NCI-H524 (cell line): ENCODE data around the gene PTHLH.
A peak's percentile ranks its signal among the peaks of the same experiment; 100 is the strongest.

ENCODE experiments used
- DNase-seq, 2 experiments: peaks; one replicate each; lab custom pipeline; 2025; lab: John Stamatoyannopoulos, UW

PTHLH gene

DNA sequence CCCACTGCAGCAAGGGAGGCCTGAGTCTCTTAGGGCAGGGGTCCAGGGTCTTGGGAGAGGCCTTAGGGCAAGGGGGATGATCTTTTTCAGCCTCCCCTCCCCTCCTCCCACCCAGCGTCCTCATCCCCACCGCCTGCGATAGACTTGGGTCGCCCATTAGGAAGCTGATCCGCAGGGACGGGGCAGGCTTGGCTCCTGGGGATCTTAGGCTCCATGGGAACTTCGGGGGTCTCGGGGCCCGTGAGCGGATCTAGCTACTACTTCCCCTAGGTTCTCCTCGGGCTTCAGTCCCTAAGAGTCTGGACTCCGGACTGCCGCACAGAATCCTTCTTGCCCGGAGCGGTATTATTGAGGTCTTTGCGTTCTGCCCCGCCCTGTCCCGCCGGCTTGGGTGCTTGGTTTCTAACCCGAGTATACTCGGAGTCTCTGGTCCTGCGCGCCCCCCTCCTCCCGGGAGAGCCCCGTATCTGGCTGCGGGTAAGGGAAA is 2.2 kb upstream of the PTHLH start:
- DNase-seq = no peak

DNA sequence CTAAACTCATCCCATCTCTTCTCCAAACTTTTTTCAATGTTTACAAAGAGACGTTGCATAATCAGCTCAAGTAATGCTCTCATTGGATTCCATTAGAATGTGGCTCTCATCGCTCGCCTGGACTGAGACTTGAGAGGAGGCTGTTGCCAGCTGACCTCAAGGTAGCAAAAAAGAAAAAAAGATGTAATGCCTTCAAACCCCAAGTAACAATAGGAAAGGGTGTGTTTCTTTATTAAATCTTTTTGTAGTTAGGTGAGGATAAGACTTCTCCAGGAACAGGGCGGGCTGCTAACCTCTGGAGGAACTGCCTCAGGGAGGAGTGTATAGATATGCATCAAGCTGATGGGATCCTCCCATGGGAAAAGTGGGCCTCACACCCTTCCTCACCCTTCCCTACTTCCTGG is 956 bp upstream of the PTHLH start:
- DNase-seq = no peak

- DNase-seq = no peak
Observed at GRCh38 chr12:27971606-27972005, 927 bp downstream of the PTHLH start.

GRCh38 chr12:27971121-27971489 is 1.4 kb downstream of the PTHLH start:
- DNase-seq = no peak

GRCh38 chr12:27970401-27971120 is 2.0 kb downstream of the PTHLH start:
- peak in 1 of 2 experiments; percentile 52 for DNase-seq

DNA sequence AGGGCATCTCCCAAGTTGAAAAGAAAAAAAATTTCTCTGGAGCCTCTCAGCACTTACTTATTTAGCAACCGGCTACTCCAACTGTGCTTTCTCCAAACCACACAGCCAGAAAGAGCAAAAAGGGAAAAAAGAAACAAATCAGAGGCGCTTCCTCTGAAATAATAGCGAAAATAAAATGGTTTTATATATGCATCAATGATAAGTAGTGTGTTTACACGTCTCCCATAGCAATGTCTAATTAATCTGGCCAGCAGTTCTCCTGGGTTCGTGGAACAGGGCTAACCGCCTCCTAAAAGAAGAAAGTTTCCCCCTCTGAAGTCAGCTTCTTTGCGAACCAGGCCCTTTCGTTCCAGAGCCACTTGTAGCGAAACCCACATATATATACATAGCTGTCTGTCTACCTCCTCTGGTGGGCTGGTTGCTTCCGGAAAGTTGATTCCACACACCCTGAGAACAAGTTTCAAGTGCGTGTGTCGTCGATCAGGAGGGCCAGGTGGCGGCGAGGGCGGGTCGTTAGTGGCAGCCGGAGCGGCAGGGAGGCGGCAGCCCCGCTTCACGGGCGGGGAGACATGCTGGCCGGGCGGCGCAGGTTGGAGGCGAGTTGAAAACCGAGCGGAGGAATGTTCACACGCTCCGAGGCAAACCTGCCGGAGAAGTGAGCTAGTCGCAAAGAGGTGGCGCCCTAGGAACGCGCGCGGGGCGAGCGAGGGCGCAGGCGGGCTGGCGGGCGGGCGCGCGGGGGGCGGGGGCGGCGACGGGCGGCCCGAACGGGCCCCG is 2.7 kb downstream of the PTHLH start:
- peak; percentile 50 to 72 for DNase-seq

DNA sequence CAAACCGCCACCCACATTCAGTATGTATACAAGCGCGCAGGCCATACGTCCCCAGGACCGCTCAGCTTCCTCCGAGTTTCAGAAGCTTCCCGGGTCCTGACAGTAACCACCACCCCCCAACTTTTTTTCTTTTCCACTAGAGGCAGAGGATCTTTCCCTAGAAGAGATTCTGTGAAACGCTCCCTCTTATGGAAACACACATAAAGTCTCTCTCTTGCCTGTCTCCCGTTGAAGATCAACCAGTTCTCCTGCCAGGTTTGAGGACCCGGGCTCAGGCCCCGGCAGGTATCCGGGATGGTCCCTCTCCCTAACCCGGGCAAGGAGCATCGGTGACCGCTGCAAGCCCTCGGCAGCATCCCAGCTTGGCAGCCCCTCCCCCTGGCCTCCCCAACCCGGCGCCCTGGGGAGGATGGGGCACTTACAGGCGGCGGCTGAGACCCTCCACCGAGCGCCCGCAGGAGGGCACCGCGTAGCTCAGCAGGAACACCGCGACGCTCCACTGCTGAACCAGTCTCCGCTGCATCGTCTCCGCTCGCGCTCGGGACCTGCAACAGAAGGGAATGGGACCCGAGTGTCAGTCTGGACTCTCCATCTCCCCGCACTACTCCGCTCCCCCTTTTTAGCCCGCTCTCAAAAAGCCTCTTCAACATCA is 3.4 kb downstream of the PTHLH start:
- DNase-seq = peak; percentile 30 to 52

GRCh38 chr12:27967551-27968054 is 4.9 kb downstream of the PTHLH start:
- no peak for DNase-seq

GRCh38 chr12:27966870-27967269 is 5.7 kb downstream of the PTHLH start:
- no peak for DNase-seq

DNA sequence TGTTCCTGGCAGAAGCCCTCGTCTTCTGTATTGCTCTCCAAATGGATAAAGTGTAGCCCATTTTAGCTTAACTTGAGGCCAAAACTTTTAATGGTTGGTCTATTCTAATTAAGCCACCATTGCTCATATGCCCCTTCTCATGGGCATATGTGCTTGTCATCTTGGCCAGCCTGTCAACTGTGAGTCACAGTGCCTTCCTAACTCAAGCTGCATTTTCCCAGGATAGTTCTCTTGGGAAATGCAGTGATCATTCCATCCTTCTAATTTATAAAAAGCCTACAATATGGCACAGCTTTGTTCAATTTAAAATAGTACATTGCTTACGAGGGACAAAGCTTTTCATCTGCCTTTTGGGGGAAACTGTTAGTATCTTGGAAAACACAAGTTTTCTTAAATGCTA is 6.6 kb downstream of the PTHLH start:
- DNase-seq = no peak

DNA sequence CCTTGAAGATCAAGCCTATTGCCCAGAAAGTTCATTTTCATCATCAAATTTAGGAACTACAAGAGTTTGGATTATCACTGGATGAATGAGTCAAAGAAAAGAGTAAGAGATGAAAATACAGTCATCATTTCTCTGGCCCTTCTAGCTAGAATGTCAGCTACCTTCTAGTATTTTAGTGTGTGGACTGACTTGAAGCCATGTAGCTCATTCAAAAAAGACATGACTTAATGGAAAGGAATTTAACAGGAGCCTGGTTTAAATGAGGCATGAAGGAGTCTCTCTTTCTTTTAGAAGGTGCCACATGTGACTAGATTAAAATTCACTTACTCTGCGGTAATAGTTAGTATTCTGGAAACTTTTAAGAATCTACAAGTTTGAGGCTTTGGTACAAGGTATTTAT is 7.1 kb downstream of the PTHLH start:
- DNase-seq = no peak

DNA sequence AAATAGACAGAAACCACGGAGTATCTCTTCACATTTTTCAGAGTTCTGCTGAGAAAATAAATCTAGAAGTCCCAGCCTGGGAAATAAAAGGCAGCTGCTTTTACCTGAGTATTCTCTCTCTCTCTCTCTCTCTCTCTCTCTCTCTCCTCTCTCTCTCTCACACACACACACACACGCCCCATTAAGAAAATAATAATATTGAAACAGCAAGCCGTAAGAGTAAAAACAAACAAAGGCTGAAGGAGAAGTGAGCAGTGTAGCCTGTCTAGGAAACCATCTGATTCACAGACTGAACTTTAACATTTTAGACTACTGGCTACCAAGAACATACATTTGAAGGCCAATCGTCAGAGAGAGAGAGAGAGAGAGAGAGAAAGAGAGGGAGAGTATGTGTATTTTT is 8.4 kb downstream of the PTHLH start:
- no peak for DNase-seq

DNA sequence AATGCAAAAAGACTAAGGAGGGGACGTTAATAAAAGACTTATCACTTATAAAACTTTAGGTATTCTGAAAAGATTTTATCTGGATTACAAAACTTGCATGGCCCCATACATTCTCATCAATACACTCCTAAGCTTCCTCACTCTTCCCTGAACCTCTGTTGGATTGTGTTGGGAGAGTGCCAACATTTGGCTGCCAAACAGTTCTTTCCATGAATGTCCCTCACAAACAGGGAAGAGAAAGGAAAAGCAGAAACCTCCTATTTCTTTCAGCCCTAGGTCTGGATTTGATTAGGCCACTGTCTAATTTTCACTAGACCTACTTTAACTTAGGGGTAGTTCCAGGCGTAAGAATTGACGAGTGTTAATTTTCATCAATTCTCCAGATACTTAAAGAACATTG is 11.7 kb downstream of the PTHLH start:
- no peak for DNase-seq

- no peak for DNase-seq
Observed at GRCh38 chr12:27958675-27959074, 13.9 kb downstream of the PTHLH start.

DNA sequence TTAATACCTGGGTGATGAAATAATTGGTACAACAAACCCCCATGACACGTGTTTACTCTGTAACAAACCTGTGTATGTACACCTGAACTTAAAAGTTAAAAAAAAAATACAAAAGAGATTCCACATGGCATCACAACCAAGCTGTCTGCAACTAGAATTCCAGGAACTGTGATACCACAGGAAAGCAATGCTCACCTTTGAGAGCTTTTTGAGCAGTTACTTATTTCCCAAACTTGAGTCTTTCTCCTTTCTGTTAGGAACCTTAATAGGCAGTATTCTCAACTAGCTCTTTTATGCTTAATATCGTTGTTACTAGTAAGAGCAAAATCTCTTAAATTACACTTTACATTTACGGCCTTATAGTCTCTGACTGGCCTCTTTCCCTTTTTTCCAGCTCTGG is 15.2 kb downstream of the PTHLH start:
- no peak for DNase-seq

DNA sequence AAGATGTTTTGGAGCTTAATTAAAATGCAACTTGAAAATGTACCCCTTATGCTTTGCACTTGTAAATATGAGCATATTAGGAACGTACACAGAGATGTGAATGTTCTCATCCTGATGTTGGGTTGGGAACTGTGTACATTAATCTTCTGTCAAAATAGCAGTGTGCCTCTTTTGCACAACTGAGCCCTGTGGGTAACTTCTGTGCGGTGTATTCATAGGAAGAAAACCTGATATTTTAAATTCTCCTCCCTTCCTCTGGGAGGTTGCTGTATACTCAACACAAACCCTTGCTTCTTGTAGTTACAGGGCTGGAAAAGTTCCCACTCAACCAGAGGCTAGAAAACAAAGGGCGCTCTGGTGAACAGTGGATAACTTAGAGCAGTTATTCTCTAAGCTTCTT is 18.7 kb downstream of the PTHLH start:
- no peak for DNase-seq

GRCh38 chr12:27953348-27953747 is 19.2 kb downstream of the PTHLH start:
- DNase-seq = no peak

GRCh38 chr12:27952510-27952909 is 20.0 kb downstream of the PTHLH start:
- DNase-seq = no peak

DNA sequence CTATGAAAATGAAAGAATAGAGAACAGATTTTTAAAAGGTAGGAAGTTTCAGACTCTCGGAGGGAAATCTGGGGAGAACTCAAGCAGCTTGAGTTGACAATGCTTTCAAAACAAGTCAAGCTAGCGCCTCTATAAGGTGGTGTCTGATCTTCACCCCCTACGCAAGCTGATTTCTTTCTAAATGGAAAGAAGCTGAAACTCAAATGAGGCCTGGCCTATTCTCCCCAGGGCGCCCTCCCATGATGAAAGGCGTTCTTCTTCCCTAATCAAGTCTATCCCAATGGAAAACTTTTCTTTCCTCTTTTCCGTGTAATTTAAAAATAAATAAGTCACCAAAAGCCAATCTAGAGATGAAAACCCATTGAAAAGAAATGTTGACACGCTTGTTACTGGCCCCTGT is 20.6 kb downstream of the PTHLH start:
- no peak for DNase-seq

- DNase-seq = no peak
Observed at GRCh38 chr12:27946421-27946820, 26.1 kb downstream of the PTHLH start.

GRCh38 chr12:27940756-27941402 is 31.7 kb downstream of the PTHLH start:
- peak; percentile 42 to 70 for DNase-seq

DNA sequence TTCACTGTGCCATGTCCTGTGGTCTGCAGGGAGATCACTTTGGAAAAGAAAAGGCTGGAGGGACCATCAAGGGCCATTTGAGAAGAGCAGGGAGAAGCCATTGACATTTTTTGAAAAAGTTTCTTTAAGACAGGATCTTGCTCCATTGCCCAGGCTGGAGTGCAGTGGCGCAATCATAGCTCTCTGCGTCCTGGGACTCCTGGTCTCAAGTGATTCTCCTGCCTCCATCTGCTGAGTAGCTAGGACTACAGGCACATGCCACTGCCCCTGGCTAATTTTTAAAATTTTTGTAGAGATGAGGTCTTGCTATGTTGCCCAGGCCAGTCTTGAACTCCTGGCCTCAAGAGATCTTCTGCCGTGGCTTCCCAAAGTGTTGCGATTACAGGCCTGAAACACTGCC is 32.3 kb downstream of the PTHLH start:
- no peak for DNase-seq
